ENCODE results near the gene BMP7.

DNA sequence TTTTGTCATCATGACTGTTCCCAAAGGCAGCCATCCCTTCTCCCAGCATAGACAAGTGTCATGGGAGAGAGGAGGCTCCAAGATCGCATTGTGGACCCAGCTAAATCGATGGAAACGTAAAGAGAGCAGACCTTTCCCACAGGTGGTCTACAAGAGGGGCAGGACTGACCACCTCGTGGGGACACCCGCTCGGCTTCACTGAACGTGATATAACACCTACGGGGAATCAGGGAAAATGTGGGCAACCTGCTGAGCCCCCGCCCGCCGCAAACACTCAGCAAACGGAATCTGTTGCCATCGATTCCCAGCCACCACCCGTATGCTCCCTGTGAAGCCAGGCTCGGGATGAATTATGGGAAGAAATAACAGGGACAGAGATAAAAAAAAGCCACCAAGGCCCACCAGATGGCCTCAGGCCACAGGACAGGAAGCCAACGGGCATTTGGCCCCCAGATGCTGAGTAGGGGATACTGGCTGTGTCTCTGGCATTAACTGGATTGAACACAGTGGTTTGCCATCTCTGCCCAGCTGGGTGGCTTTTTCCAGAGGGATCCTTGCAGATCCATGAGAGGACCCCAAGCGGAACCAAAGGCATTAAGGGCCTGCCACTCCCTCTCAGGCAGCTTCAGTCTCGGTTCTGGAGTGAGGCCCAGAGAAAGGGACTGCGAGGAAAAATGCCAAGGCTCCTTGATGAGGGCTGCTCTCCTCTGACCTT is 44.4 kb downstream of the BMP7 start:
- TF ChIP-seq, protein P1, sequence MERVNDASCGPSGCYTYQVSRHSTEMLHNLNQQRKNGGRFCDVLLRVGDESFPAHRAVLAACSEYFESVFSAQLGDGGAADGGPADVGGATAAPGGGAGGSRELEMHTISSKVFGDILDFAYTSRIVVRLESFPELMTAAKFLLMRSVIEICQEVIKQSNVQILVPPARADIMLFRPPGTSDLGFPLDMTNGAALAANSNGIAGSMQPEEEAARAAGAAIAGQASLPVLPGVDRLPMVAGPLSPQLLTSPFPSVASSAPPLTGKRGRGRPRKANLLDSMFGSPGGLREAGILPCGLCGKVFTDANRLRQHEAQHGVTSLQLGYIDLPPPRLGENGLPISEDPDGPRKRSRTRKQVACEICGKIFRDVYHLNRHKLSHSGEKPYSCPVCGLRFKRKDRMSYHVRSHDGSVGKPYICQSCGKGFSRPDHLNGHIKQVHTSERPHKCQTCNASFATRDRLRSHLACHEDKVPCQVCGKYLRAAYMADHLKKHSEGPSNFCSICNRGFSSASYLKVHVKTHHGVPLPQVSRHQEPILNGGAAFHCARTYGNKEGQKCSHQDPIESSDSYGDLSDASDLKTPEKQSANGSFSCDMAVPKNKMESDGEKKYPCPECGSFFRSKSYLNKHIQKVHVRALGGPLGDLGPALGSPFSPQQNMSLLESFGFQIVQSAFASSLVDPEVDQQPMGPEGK (CRISPR knock-in tag; IDR thresholded peaks at IDR 0.05), result no peak
- TF ChIP-seq MAZ (IDR thresholded peaks at IDR 0.05; ENCODE audit: borderline replicate concordance, low read depth, low read length) (no peak), MAZ (CRISPR knock-in tag; IDR thresholded peaks at IDR 0.05; ENCODE audit: low read depth) (no peak), ZKSCAN8 (CRISPR knock-in tag; IDR thresholded peaks at IDR 0.05; ENCODE audit: borderline replicate concordance) (no peak), ZNF614 (CRISPR knock-in tag; IDR thresholded peaks at IDR 0.05; ENCODE audit: borderline replicate concordance) (no peak), EZH2 (conservative IDR thresholded peaks at IDR 0.05; ENCODE audit: low read depth, low read length) (no peak), KLF16 (CRISPR knock-in tag; IDR thresholded peaks at IDR 0.05) (no peak)
- TF ChIP-seq, protein P2, sequence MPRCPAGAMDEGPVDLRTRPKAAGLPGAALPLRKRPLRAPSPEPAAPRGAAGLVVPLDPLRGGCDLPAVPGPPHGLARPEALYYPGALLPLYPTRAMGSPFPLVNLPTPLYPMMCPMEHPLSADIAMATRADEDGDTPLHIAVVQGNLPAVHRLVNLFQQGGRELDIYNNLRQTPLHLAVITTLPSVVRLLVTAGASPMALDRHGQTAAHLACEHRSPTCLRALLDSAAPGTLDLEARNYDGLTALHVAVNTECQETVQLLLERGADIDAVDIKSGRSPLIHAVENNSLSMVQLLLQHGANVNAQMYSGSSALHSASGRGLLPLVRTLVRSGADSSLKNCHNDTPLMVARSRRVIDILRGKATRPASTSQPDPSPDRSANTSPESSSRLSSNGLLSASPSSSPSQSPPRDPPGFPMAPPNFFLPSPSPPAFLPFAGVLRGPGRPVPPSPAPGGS (CRISPR knock-in tag; IDR thresholded peaks at IDR 0.05), result no peak
